ENCODE results near the gene SLC37A1.

The SLC37A1 gene

GRCh38 chr21:42570841-42571387, 57.3 kb downstream of the SLC37A1 start:
- no peaks in the 10 kb centered on the region for H3K79me2 ChIP-seq (ENCODE audit: insufficient read depth, low read length)
- no peaks in the 10 kb centered on the region for H3K27me3 ChIP-seq (ENCODE audit: insufficient read depth, low read length, poor library complexity)
- ATAC-seq (ENCODE audit: insufficient read depth, low read depth) (no peak), DNase-seq (no peak)
- H3K4me1 ChIP-seq (ENCODE audit: insufficient read depth, low read length) = no peaks in the 10 kb centered on the region
- H2AFZ ChIP-seq (ENCODE audit: low read depth, low read length) = no peak overlapping the region
- no peak overlapping the region for H3K27ac ChIP-seq (ENCODE audit: low read length)
- H3K36me3 ChIP-seq (ENCODE audit: insufficient read depth, low read length) = no peaks in the 10 kb centered on the region
- H3K4me2 ChIP-seq (ENCODE audit: insufficient read depth, low read length) = no peak overlapping the region
- TF ChIP-seq CTCF (IDR thresholded peaks at IDR 0.05; ENCODE audit: borderline replicate concordance, extremely low read depth, low read length, poor library complexity, severe bottlenecking) (no peak), EZH2 (IDR thresholded peaks at IDR 0.05; ENCODE audit: borderline replicate concordance, low read depth, low read length, severe bottlenecking) (no peak)
- H3K9ac ChIP-seq (ENCODE audit: low read depth, low read length) = no peak overlapping the region
- 0 out of 2 replicates have a peak, but pooled peaks cover 2% of the 10 kb centered on the region for H4K20me1 ChIP-seq (ENCODE audit: insufficient read depth, low read length)
- H3K4me3 ChIP-seq (ENCODE audit: low read depth in 1 of 2, low read length in 2 of 2) = no peak overlapping the region
- peaks cover 1% of the 10 kb centered on the region for H3K9me3 ChIP-seq (ENCODE audit: insufficient read depth, low read length, severe bottlenecking)

- ATAC-seq (ENCODE audit: insufficient read depth, low read depth) = no peak
- Histone ChIP-seq H3K4me3 (ENCODE audit: low read depth in 1 of 2, low read length in 2 of 2) (no peak overlapping the region), H3K4me1 (ENCODE audit: insufficient read depth, low read length) (no peaks in the 10 kb centered on the region), H2AFZ (ENCODE audit: low read depth, low read length) (no peak overlapping the region), H3K4me2 (ENCODE audit: insufficient read depth, low read length) (no peak overlapping the region), H3K79me2 (ENCODE audit: insufficient read depth, low read length) (no peaks in the 10 kb centered on the region), H3K9me3 (ENCODE audit: insufficient read depth, low read length, severe bottlenecking) (peaks cover 4% of the 10 kb centered on the region), H3K36me3 (ENCODE audit: insufficient read depth, low read length) (no peaks in the 10 kb centered on the region), H3K27me3 (ENCODE audit: insufficient read depth, low read length, poor library complexity) (no peaks in the 10 kb centered on the region), H3K9ac (ENCODE audit: low read depth, low read length) (no peak overlapping the region), H3K27ac (ENCODE audit: low read length) (no peak overlapping the region), H4K20me1 (ENCODE audit: insufficient read depth, low read length) (0 out of 2 replicates have a peak, but pooled peaks cover 2% of the 10 kb centered on the region)
- DNase-seq = no peak
- TF ChIP-seq CTCF (IDR thresholded peaks at IDR 0.05; ENCODE audit: borderline replicate concordance, extremely low read depth, low read length, poor library complexity, severe bottlenecking) (no peak), EZH2 (IDR thresholded peaks at IDR 0.05; ENCODE audit: borderline replicate concordance, low read depth, low read length, severe bottlenecking) (no peak)
Measured at GRCh38 chr21:42571391-42572150, 57.9 kb downstream of the SLC37A1 start.

- no peak overlapping the region for H3K4me2 ChIP-seq (ENCODE audit: insufficient read depth, low read length)
- no peak for ATAC-seq (ENCODE audit: insufficient read depth, low read depth)
- no peaks in the 10 kb centered on the region for H3K79me2 ChIP-seq (ENCODE audit: insufficient read depth, low read length)
- H3K9ac ChIP-seq (ENCODE audit: low read depth, low read length) = no peak overlapping the region
- no peak for DNase-seq
- H3K27ac ChIP-seq (ENCODE audit: low read length) = no peak overlapping the region
- H3K27me3 ChIP-seq (ENCODE audit: insufficient read depth, low read length, poor library complexity) = no peaks in the 10 kb centered on the region
- TF ChIP-seq EZH2 (IDR thresholded peaks at IDR 0.05; ENCODE audit: borderline replicate concordance, low read depth, low read length, severe bottlenecking) (no peak), CTCF (IDR thresholded peaks at IDR 0.05; ENCODE audit: borderline replicate concordance, extremely low read depth, low read length, poor library complexity, severe bottlenecking) (no peak)
- no peaks in the 10 kb centered on the region for H3K4me1 ChIP-seq (ENCODE audit: insufficient read depth, low read length)
- H2AFZ ChIP-seq (ENCODE audit: low read depth, low read length) = no peak overlapping the region
- H4K20me1 ChIP-seq (ENCODE audit: insufficient read depth, low read length) = 0 out of 2 replicates have a peak, but pooled peaks cover 2% of the 10 kb centered on the region
- peaks cover 7% of the 10 kb centered on the region for H3K9me3 ChIP-seq (ENCODE audit: insufficient read depth, low read length, severe bottlenecking)
- H3K4me3 ChIP-seq (ENCODE audit: low read depth in 1 of 2, low read length in 2 of 2) = no peak overlapping the region
- no peaks in the 10 kb centered on the region for H3K36me3 ChIP-seq (ENCODE audit: insufficient read depth, low read length)
Measured at GRCh38 chr21:42572906-42573495, 59.3 kb downstream of the SLC37A1 start.
